GM18505 (cell line): ENCODE data around the gene PDPK1.
"Not testable (repeated sequence)": the region's sequence is repeated elsewhere in the genome, so short reads cannot be mapped to it uniquely, and the experiment has no call there.

Experiments
- ATAC-seq: cut with Tn5 transposase; IDR thresholded peaks from one replicate; pipeline ENCODE4 v1.9.1; 2021; ENCODE audit not compliant: unreplicated experiment
- POLR2A ChIP-seq: IDR thresholded peaks from 4 replicates; pipeline ENCODE4 v1.6.1; 2011; ENCODE audit warnings: borderline replicate concordance; ENCODE audit not compliant: insufficient read depth, insufficient read length; ENCODE audit errors: extremely low read depth

Gene PDPK1

GRCh38 chr16:2580818-2581217 lies 43.0 kb downstream of the PDPK1 start:
- not testable (repeated sequence) for ATAC-seq

- ATAC-seq = no peak
- TF ChIP-seq POLR2A = no peak
Measured at GRCh38 chr16:2584729-2585650, 47.2 kb downstream of the PDPK1 start.

- no peak for TF ChIP-seq POLR2A
- ATAC-seq = no peak
Measured at GRCh38 chr16:2585651-2586081, 47.8 kb downstream of the PDPK1 start.

GRCh38 chr16:2586241-2586640 lies 48.4 kb downstream of the PDPK1 start:
- no peak for ATAC-seq

GRCh38 chr16:2586901-2587480 lies 49.2 kb downstream of the PDPK1 start:
- ATAC-seq = no peak
- TF ChIP-seq POLR2A = no peak

More at GRCh38 chr16:2586241-2586640, 48.4 kb downstream of the PDPK1 start:
- TF ChIP-seq POLR2A = no peak

- ATAC-seq = no peak
- no peak for TF ChIP-seq POLR2A
Measured at GRCh38 chr16:2587891-2588565, 50.2 kb downstream of the PDPK1 start.

- no peak for TF ChIP-seq POLR2A
- no peak for ATAC-seq
Measured at GRCh38 chr16:2591476-2592240, 53.8 kb downstream of the PDPK1 start.

GRCh38 chr16:2592786-2593185 lies 55.0 kb downstream of the PDPK1 start:
- no peak for ATAC-seq
- no peak for TF ChIP-seq POLR2A

- ATAC-seq = no peak
- TF ChIP-seq POLR2A = no peak
Measured at GRCh38 chr16:2595393-2596205, 57.8 kb downstream of the PDPK1 start.

- no peak for ATAC-seq
- TF ChIP-seq POLR2A = no peak
Measured at GRCh38 chr16:2596747-2597559, 59.1 kb downstream of the PDPK1 start.

GRCh38 chr16:2597560-2597902 lies 59.7 kb downstream of the PDPK1 start:
- no peak for ATAC-seq
- TF ChIP-seq POLR2A = no peak

GRCh38 chr16:2598133-2598641 lies 60.4 kb downstream of the PDPK1 start:
- no peak for ATAC-seq
- TF ChIP-seq POLR2A = no peak

- TF ChIP-seq POLR2A = no peak
- no peak for ATAC-seq
Measured at GRCh38 chr16:2598723-2599122, 60.9 kb downstream of the PDPK1 start.

GRCh38 chr16:2599165-2599564 lies 61.3 kb downstream of the PDPK1 start:
- ATAC-seq = not testable (repeated sequence)

GRCh38 chr16:2599785-2600184 lies 62.0 kb downstream of the PDPK1 start:
- not testable (repeated sequence) for ATAC-seq

GRCh38 chr16:2601301-2602025 lies 63.6 kb downstream of the PDPK1 start:
- not testable (repeated sequence) for ATAC-seq

GRCh38 chr16:2602175-2602574 lies 64.4 kb downstream of the PDPK1 start:
- ATAC-seq = not testable (repeated sequence)
